HepG2 (cell line): ENCODE results near the gene CHL1. TPM values are rescaled to one million over a fixed set of nuclear protein-coding genes. Genes with fewer than 3 reads are reported as not detected.

Source experiments
- ATAC-seq: fragments of 200-7000 bp; cut with Tn5 transposase; 3 replicates; pipeline ENCODE4 v1.9.1; 2020; ENCODE audit warnings: mild to moderate bottlenecking, moderate library complexity
- BruUV-seq: library from RNA; stranded (reverse); fragments of 400-500 nt; replicated peaks from 2 replicates; lab custom pipeline; 2021; lab: Mats Ljungman, UMichigan
- CTCF ChIA-PET: fragments of 300-600 bp; formaldehyde crosslinking; extraction: SDS; loops from one replicate; lab custom pipeline; 2021; ENCODE audit warnings: low total read pairs, inconsistent platforms, low intra/inter-chr PET ratio; lab: Yijun Ruan, JAX
- POLR2A ChIA-PET: fragments of 350-600 bp; sonication (Branson Sonifier 250); formaldehyde crosslinking; loops from one replicate; lab custom pipeline; 2020; ENCODE audit warnings: antibody characterized with exemption, inconsistent platforms; lab: Yijun Ruan, JAX
- DNase-seq: peaks from one replicate; pipeline ENCODE4 v3.0.0-alpha.2; 2015; ENCODE audit warnings: low spot score
- FAIRE-seq: peaks from 3 replicates; lab custom pipeline; 2011; peaks lifted over from hg19 to GRCh38; lab: Jason Lieb, UNC
- H2AFZ ChIP-seq: one replicate; pipeline ENCODE4 v1.6.1; 2011; ENCODE audit warnings: low read length, inconsistent platforms
- H3K27ac ChIP-seq: fragments of 300-600 bp; 3 replicates; pipeline ENCODE4 v1.8.0; 2011; ENCODE audit warnings: mixed run types, mild to moderate bottlenecking, mixed read lengths, low read length, inconsistent platforms; ENCODE audit not compliant: insufficient read depth; ENCODE audit errors: extremely low read length
- H3K27me3 ChIP-seq, 2 experiments: fragments of 200-600 bp in 1 of 2; 2 replicates in 1 of 2; 3 replicates in 1 of 2; pipeline versions ENCODE4 v1.6.0 to v1.8.0; 2011; ENCODE audit warnings: low read length in 2 of 2, mild to moderate bottlenecking in 2 of 2, moderate library complexity in 2 of 2, inconsistent platforms in 1 of 2; ENCODE audit not compliant: insufficient read depth in 2 of 2, control insufficient read depth in 1 of 2
- H3K36me3 ChIP-seq, 2 experiments: fragments of 200-600 bp in 1 of 2; replicated peaks in 1 of 2; 2 replicates in 1 of 2; 3 replicates in 1 of 2; pipeline versions ENCODE4 v1.5.1 to v1.8.0; 2011; ENCODE audit warnings: low read length in 2 of 2, inconsistent platforms in 1 of 2; ENCODE audit not compliant: insufficient read depth in 2 of 2, control insufficient read depth in 1 of 2
- H3K4me1 ChIP-seq: 2 replicates; pipeline ENCODE4 v1.5.1; 2012; ENCODE audit warnings: low read length, inconsistent platforms; ENCODE audit not compliant: insufficient read depth
- H3K4me2 ChIP-seq: 2 replicates; pipeline ENCODE4 v1.6.0; 2011; ENCODE audit warnings: low read depth, low read length, inconsistent platforms
- H3K4me3 ChIP-seq, 3 experiments: fragments of 200-600 bp in 1 of 3; sonication (generic), shearing (Covaris generic) in 1 of 3; replicated peaks in 1 of 3; 2 replicates each; pipeline ENCODE4 v1.5.1; 2011 to 2016; ENCODE audit warnings: low read length in 3 of 3, inconsistent platforms in 2 of 3, low read depth in 2 of 3, mild to moderate bottlenecking in 2 of 3, control low read depth in 1 of 3, mixed read lengths in 1 of 3; ENCODE audit not compliant: insufficient read depth in 1 of 3
- H3K79me2 ChIP-seq: one replicate; pipeline ENCODE4 v1.6.1; 2011; ENCODE audit warnings: low read length, inconsistent platforms; ENCODE audit not compliant: insufficient read depth
- H3K9ac ChIP-seq: 2 replicates; pipeline ENCODE4 v1.6.0; 2011; ENCODE audit warnings: mild to moderate bottlenecking, low read depth, low read length, inconsistent platforms; ENCODE audit not compliant: insufficient read depth
- H3K9me3 ChIP-seq: 2 replicates; pipeline ENCODE4 v1.5.1; 2012; ENCODE audit warnings: mild to moderate bottlenecking, low read length
- H4K20me1 ChIP-seq: 2 replicates; pipeline ENCODE4 v1.6.0; 2011; ENCODE audit warnings: inconsistent platforms, mild to moderate bottlenecking, low read length, moderate library complexity; ENCODE audit not compliant: insufficient read depth
- AGO1 ChIP-seq: fragments of 200-400 bp; formaldehyde crosslinking; IDR thresholded peaks from 2 replicates; pipeline ENCODE4 v1.6.1; 2017; ENCODE audit warnings: mild to moderate bottlenecking, low read depth, low read length, moderate library complexity; ENCODE audit not compliant: poor library complexity, severe bottlenecking
- ARID4A ChIP-seq: sonication (generic); formaldehyde crosslinking; IDR thresholded peaks from 2 replicates; pipeline ENCODE4 v1.5.0; 2020; ENCODE audit warnings: mild to moderate bottlenecking, missing genetic modification reagents, borderline replicate concordance
- CAMTA2 ChIP-seq: sonication (generic); formaldehyde crosslinking; IDR thresholded peaks from 2 replicates; pipeline ENCODE4 v1.4.0; 2020; ENCODE audit warnings: mild to moderate bottlenecking, missing genetic modification reagents, borderline replicate concordance
- CREB1 ChIP-seq, 2 experiments: fragments of 450-650 bp in 1 of 2; IDR thresholded peaks; 2 replicates each; pipeline ENCODE4 v1.6.1; 2016 to 2017; ENCODE audit warnings: control low read depth in 1 of 2, mild to moderate bottlenecking in 1 of 2, missing compliant biosample characterization in 1 of 2, missing genetic modification characterization in 1 of 2
- ELF3 ChIP-seq: IDR thresholded peaks from 2 replicates; pipeline ENCODE4 v1.6.1; 2016; ENCODE audit warnings: missing genetic modification reagents, missing compliant biosample characterization
- FLYWCH1 ChIP-seq: sonication (generic); formaldehyde crosslinking; IDR thresholded peaks from 2 replicates; pipeline ENCODE4 v1.8.1; 2023; ENCODE audit warnings: mild to moderate bottlenecking, missing genetic modification reagents
- HMGA1 ChIP-seq: sonication (generic); formaldehyde crosslinking; conservative IDR thresholded peaks from 2 replicates; pipeline ENCODE4 v1.4.0; 2020; ENCODE audit warnings: missing genetic modification reagents
- JARID2 ChIP-seq: sonication (generic); formaldehyde crosslinking; IDR thresholded peaks from 2 replicates; pipeline ENCODE4 v1.8.1; 2023; ENCODE audit warnings: missing genetic modification reagents, inconsistent platforms; ENCODE audit not compliant: insufficient replicate concordance
- MXD3 ChIP-seq: IDR thresholded peaks from 2 replicates; pipeline ENCODE4 v1.6.1; 2016; ENCODE audit warnings: mild to moderate bottlenecking, missing biosample characterization, missing genetic modification reagents
- RXRB ChIP-seq: IDR thresholded peaks from 2 replicates; pipeline ENCODE4 v1.6.1; 2016; ENCODE audit warnings: borderline replicate concordance, missing genetic modification reagents, missing compliant biosample characterization
- SETDB1 ChIP-seq: sonication (generic); formaldehyde crosslinking; IDR thresholded peaks from 2 replicates; pipeline ENCODE4 v1.5.1; 2020; ENCODE audit warnings: missing genetic modification reagents, mild to moderate bottlenecking, borderline replicate concordance
- SNAPC2 ChIP-seq: sonication (generic); formaldehyde crosslinking; IDR thresholded peaks from 2 replicates; pipeline ENCODE4 v1.8.1; 2022; ENCODE audit warnings: mild to moderate bottlenecking, missing genetic modification reagents
- TMF1 ChIP-seq: sonication (generic); formaldehyde crosslinking; IDR thresholded peaks from 2 replicates; pipeline ENCODE4 v1.8.1; 2022; ENCODE audit warnings: low read depth, missing genetic modification reagents
- ZNF10 ChIP-seq: sonication (generic); formaldehyde crosslinking; IDR thresholded peaks from 2 replicates; pipeline ENCODE4 v1.4.0; 2020; ENCODE audit warnings: mild to moderate bottlenecking, low read depth, missing genetic modification reagents, borderline replicate concordance
- ZNF263 ChIP-seq: sonication (generic); formaldehyde crosslinking; IDR thresholded peaks from 2 replicates; pipeline ENCODE4 v1.4.0; 2020; ENCODE audit warnings: missing genetic modification reagents
- ZNF510 ChIP-seq: sonication (generic); formaldehyde crosslinking; IDR thresholded peaks from 2 replicates; pipeline ENCODE4 v1.4.0; 2020; ENCODE audit warnings: low read depth, mild to moderate bottlenecking, missing genetic modification reagents
- ZNF570 ChIP-seq: sonication (generic); formaldehyde crosslinking; IDR thresholded peaks from 2 replicates; pipeline ENCODE4 v1.4.0; 2020; ENCODE audit warnings: mild to moderate bottlenecking, missing genetic modification reagents, borderline replicate concordance
- ZNF660 ChIP-seq: sonication (generic); formaldehyde crosslinking; IDR thresholded peaks from 2 replicates; pipeline ENCODE4 v1.5.1; 2020; ENCODE audit warnings: mild to moderate bottlenecking, low read depth, missing genetic modification reagents, borderline replicate concordance
- ZNF704 ChIP-seq: sonication (generic); formaldehyde crosslinking; IDR thresholded peaks from 2 replicates; pipeline ENCODE4 v1.8.1; 2023; ENCODE audit warnings: mild to moderate bottlenecking, inconsistent platforms, moderate library complexity, missing genetic modification reagents, borderline replicate concordance
- WGBS: methylation state at CpG from one replicate; pipeline ENCODE4 v1.1.6; 2017; ENCODE audit warnings: low lambda C conversion rate; 5-methylcytosine and 5-hydroxymethylcytosine counted together
- in situ Hi-C: cut with HindIII; loops from 2 replicates; pipeline ENCODE4 v1.10.0; 2017; ENCODE audit warnings: low pct_unique_long_range_greater_than_20kb; ENCODE audit not compliant: extremely low pct_ligation_motif_present
- intact Hi-C: fragments of 100-400 bp; cut with micrococcal nuclease; formaldehyde crosslinking; loops from one replicate; pipeline ENCODE4 v1.10.0; 2022; ENCODE audit not compliant: unreplicated experiment
- polyA plus RNA-seq, 8 experiments: library from polyadenylated mRNA; depleted of rRNA in 3 of 8; stranded (reverse) in 7 of 8; unstranded in 1 of 8; fragments of >200 nt; fragmentation: Illumina TruSeq in 4 of 8; extraction: Trizol in 4 of 8; gene quantifications; 2 replicates each; pipeline versions ENCODE4 v1.2.1 to v1.2.3, GENCODE V29; 2011 to 2016; ENCODE audit warnings: low read depth in 4 of 8, missing spikeins in 1 of 8, mixed read lengths in 1 of 8; ENCODE audit not compliant: insufficient read depth in 1 of 8
- total RNA-seq, 5 experiments: library from RNA; depleted of rRNA; stranded (reverse); fragments of >200 nt; fragmentation: Illumina TruSeq; extraction: Trizol; gene quantifications; 2 replicates each; pipeline ENCODE4 v1.2.3, GENCODE V29; 2016; ENCODE audit warnings: low read depth in 1 of 5

CHL1 gene
- total and polyA plus RNA-seq, 2 of the 13 experiments (the other 11 are each of a cell fraction or from before 2014, with no cell fraction given), result not detected

GRCh38 chr3:318903-319302 lies 122.3 kb downstream of the CHL1 start (continued):
- TF ChIP-seq RXRB (CRISPR knock-in tag), result no peak
- TF ChIP-seq ZNF660 (CRISPR knock-in tag), result no peak
- no peak for TF ChIP-seq SETDB1 (CRISPR knock-in tag)
- TF ChIP-seq ELF3 (CRISPR knock-in tag), result no peak
- no peak for TF ChIP-seq MXD3
- TF ChIP-seq JARID2 (CRISPR knock-in tag), result no peak
- no peak for TF ChIP-seq FLYWCH1 (CRISPR knock-in tag)
- no peak for TF ChIP-seq ZNF263 (CRISPR knock-in tag)
- no peak for TF ChIP-seq ZNF510 (CRISPR knock-in tag)
- no peak for TF ChIP-seq HMGA1 (CRISPR knock-in tag)

- ATAC-seq, result no peak
- no peak overlapping the region for H3K4me2 ChIP-seq
- H3K36me3 ChIP-seq, result no peaks in the 10 kb centered on the region
- H3K9me3 ChIP-seq, result no peaks in the 10 kb centered on the region
- 50% methylated on average over 2 of the region's 2 CpGs for WGBS
- FAIRE-seq, result no peak
- no peak overlapping the region for H2AFZ ChIP-seq
- no peak overlapping the region for H3K9ac ChIP-seq
- in situ Hi-C loops, result no loop called here
- no peak overlapping the region for H3K4me3 ChIP-seq
- ChIA-PET POLR2A (no interaction called here), CTCF (no interaction called here)
- intact Hi-C loops, result no loop called here
- H4K20me1 ChIP-seq, result no peaks in the 10 kb centered on the region
- no peaks in the 10 kb centered on the region for H3K4me1 ChIP-seq
- BruUV-seq, result no TSS peak
- H3K27ac ChIP-seq, result no peak overlapping the region
- no peaks in the 10 kb centered on the region for H3K79me2 ChIP-seq
- H3K27me3 ChIP-seq, result no peaks in the 10 kb centered on the region
- DNase-seq, result no peak
- TF ChIP-seq ZNF570 (CRISPR knock-in tag), result no peak
- no peak for TF ChIP-seq CAMTA2 (CRISPR knock-in tag)
- no peak for TF ChIP-seq ZNF704 (CRISPR knock-in tag)
- no peak for TF ChIP-seq ARID4A (CRISPR knock-in tag)
- TF ChIP-seq ZNF10 (CRISPR knock-in tag), result no peak
- no peak for TF ChIP-seq CREB1 (IDR thresholded peaks at IDR 0.05)
- no peak for TF ChIP-seq CREB1 (CRISPR knock-in tag; IDR thresholded peaks at IDR 0.05)
- no peak for TF ChIP-seq TMF1
- TF ChIP-seq AGO1, result no peak
- TF ChIP-seq SNAPC2 (CRISPR knock-in tag), result no peak
These were observed 127.9 kb downstream of the CHL1 start for GRCh38 chr3:324423-324822.
